GM21619 (cell line): ENCODE data around the gene NEK8.
"Not testable (repeated sequence)": the region's sequence is repeated elsewhere in the genome, so short reads cannot be mapped to it uniquely, and the experiment has no call there.

Source experiments
- ATAC-seq: cut with Tn5 transposase; IDR thresholded peaks from one replicate; pipeline ENCODE4 v1.9.1; 2021; ENCODE audit not compliant: unreplicated experiment

The NEK8 gene

DNA sequence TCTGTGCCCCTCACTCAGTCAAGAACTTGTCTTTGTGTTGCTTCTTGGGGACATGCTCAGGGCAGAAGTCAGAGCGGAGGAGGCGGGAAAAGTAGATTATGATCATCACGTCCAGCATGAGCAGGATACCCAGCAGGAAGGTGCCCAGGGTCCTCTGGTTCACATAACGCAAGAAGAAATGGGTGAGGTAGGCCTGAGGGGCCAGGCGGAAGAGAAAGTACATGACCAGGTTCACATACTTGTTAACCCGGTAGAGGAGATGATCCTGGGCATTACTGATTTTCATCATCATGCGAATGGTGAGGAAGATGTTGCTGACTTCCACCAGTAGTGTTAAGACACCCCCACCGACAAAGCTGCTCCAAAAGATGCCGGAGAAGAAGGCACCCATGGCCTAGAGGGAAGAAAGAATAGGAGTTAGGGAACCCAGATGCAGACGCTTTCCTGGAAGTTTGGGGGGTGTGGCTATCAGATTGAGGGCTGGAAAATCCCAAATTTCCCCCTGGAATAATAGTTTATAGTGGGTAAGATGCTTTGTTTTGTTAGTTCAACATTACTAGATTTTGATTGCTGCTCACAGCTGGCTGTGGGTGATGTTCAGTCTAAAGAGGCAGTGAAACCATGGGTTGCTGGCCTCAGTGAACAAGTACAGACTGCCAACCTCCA is 4.0 kb upstream of the NEK8 start:
- no peak for ATAC-seq

GRCh38 chr17:28725166-28725659 is 3.4 kb upstream of the NEK8 start:
- ATAC-seq: no peak

GRCh38 chr17:28725660-28726225 is 2.8 kb upstream of the NEK8 start:
- peak; percentile 2 for ATAC-seq

GRCh38 chr17:28726226-28726626 is 2.4 kb upstream of the NEK8 start, which contains the start of gene TLCD1:
Gene TLCD1 (minus strand): TSS chr17:28726233. CDS start chr17:28726097, 136 bp downstream.
- ATAC-seq: peak; percentile 13

DNA sequence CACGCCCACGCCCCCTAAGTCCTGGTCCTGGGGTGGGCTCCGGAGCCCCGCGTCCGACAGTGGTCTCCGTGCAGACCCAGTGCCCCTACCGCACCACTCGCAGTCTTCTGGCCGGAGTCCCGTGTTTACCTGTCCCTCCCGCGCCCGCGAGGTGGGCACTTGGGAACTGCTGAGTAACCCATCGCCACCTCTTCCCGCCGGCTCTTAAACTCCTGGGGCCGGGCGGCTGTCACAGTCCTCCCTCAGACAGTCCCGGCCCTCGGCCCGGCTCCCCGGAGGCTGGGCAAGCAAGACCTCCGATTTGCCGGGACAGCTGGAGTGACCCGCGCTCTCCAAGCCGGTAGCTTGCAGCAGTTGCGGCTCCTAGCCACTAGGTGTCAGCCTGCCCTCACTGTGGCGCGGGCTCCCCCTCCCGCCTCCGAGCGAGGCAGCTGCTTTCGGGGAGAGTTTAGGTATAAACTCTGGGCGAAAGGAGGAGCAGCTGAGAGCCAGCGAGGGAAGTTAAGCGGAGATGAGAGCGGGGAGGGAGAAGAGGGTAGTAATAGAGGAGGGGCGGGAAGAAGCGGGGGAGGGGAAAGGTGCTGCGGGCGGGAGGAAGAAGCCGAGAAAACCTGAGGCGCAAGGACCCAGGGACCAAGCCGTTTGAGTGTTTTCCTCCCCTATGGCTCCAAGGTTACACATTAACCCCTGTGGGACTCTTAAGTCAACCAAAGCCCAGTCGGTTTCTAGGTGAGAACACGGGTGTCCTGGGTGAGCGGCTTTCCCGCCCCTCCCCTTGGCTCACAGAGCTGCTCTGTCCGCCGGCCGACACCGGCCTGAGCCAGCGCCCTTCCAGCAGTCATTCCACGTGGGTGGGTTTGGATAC is 1.7 kb upstream of the NEK8 start:
- peak; percentile 30 for ATAC-seq

GRCh38 chr17:28729950-28730330 is 1.4 kb downstream of the NEK8 start:
- ATAC-seq: no peak

DNA sequence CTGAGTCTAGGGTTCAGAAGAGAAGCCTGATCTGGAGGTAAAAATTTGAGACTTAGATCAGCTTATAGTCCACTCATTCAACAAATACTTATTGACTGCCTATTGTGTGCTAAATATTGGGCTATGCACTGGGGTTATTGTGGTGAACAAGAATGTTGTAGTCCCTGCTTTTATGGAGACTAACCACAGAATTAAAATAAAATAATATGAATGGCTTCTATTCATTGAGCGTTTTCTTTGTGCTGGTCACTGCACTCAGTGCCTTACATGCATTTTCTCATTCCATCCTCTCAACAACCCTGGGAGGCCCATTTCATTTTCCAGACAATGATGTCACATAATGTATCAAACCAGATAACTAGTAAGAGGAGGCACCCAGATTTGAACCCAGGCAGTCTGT is 4.8 kb downstream of the NEK8 start:
- ATAC-seq: no peak

GRCh38 chr17:28734712-28735241 is 6.2 kb downstream of the NEK8 start:
- no peak for ATAC-seq

GRCh38 chr17:28735242-28735722 is 6.7 kb downstream of the NEK8 start:
- ATAC-seq: no peak

GRCh38 chr17:28735913-28736769 is 7.6 kb downstream of the NEK8 start:
- not testable (repeated sequence) for ATAC-seq

- no peak for ATAC-seq
Observed at GRCh38 chr17:28737316-28737715, 8.7 kb downstream of the NEK8 start.

GRCh38 chr17:28737770-28738679 is 9.4 kb downstream of the NEK8 start:
- peak; percentile 49 for ATAC-seq

DNA sequence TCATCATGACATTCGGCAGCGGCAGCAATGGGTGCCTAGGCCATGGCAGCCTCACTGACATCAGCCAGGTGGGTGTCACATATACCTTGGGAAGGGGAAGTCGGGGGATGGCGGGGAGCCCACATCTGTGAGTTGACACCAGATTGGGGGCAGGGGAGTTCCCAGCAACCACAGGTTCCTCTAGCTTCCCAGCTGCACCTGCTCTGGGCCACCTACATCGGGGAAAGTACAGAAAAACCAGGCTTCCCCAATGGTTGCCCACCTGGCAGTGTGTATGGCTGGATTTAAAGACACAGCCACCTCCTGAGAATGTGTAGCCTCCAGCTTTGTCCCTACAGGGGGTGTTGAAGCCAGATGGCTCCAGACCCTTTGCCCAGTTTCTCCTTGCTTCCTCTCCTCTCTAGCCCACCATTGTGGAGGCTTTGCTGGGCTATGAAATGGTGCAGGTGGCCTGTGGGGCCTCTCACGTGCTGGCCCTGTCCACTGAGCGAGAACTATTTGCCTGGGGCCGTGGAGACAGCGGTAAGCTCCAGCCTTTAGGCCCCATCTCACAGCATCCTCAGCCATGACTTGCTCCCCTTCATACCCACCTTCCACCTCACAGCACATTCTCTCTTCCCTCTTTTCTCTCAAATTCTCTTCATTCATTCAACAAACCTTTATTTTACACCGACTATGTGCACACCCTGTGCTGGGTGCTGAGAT is 10.2 kb downstream of the NEK8 start:
- ATAC-seq: peak; percentile 23

GRCh38 chr17:28740406-28741357 is 12.1 kb downstream of the NEK8 start:
- no peak for ATAC-seq

- no peak for ATAC-seq
Observed at GRCh38 chr17:28741358-28742349, 13.1 kb downstream of the NEK8 start.
